OCI-LY7 (cell line): ENCODE data around the gene OSER1.

Experiments used
- EZH2phosphoT487 ChIP-seq: fragments of 200-600 bp; sonication (generic); IDR thresholded peaks from 2 replicates; pipeline ENCODE4 v1.6.1; 2018; ENCODE audit warnings: low read depth, borderline replicate concordance, mild to moderate bottlenecking, mixed run types, antibody characterized with exemption, low read length, moderate library complexity, mixed read lengths
- TF ChIP-seq, protein P1 (sequence below): fragments of 200-600 bp; sonication (generic); conservative IDR thresholded peaks from 2 replicates; pipeline ENCODE4 v1.5.1; 2014; ENCODE audit warnings: mild to moderate bottlenecking, antibody characterized with exemption, low read length, moderate library complexity, mixed read lengths

DNA sequence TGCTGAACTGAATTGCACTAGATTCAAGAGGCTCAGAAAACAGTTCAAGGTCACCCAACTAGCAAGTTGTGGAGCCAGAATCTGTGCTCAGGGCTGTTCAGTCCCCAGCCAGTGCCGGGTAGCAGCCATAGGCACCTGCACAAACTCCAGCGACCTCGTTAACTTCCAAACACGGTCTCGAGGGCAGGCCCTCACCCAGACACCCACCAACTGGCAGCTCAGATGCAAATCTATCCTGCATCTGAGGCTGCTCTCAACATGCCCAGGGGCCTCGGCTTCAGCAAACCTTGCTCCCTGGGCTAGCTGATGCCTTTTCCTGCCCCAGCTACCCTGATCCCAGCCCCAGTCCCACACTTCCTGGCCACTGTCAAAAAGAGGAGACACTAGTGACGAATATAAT is 27.3 kb downstream of the OSER1 start:
- TF ChIP-seq, protein P1, sequence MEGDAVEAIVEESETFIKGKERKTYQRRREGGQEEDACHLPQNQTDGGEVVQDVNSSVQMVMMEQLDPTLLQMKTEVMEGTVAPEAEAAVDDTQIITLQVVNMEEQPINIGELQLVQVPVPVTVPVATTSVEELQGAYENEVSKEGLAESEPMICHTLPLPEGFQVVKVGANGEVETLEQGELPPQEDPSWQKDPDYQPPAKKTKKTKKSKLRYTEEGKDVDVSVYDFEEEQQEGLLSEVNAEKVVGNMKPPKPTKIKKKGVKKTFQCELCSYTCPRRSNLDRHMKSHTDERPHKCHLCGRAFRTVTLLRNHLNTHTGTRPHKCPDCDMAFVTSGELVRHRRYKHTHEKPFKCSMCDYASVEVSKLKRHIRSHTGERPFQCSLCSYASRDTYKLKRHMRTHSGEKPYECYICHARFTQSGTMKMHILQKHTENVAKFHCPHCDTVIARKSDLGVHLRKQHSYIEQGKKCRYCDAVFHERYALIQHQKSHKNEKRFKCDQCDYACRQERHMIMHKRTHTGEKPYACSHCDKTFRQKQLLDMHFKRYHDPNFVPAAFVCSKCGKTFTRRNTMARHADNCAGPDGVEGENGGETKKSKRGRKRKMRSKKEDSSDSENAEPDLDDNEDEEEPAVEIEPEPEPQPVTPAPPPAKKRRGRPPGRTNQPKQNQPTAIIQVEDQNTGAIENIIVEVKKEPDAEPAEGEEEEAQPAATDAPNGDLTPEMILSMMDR = no peak
- no peak for TF ChIP-seq EZH2phosphoT487
